Measurements from ENCODE around the gene NCAM1. TPM values are rescaled to one million over a fixed set of nuclear protein-coding genes. Genes with fewer than 3 reads are reported as not detected.

NCAM1 gene
- total RNA-seq, 1 experiment from 2014 or later, result 5.9 TPM

DNA sequence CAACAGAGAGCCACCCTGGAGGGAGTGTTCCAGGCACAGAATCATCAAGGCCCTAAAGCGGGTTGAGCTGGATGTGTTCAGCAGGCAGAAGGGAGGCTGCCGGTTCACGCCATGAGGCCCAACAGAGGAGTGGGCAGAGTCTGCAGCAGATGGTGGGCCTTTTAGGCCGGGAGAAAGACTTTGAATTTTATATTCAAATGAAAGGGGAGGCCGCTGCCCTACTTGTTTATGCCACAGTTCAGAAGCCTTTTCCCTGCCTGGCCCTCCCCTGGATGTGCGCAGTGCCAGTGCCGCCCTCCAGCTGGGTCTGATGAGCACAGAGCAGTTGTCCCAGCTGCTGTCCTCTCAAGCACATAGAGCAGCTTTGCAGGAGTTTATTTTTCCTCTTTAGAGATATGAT lies 306.3 kb downstream of the NCAM1 start:
- no peaks in the 10 kb centered on the region; the same call in 1 of the 2 replicates for H3K27me3 Mint-ChIP-seq (ENCODE audit: low read depth)
- H3K4me1 Mint-ChIP-seq, result peaks cover 2% of the 10 kb centered on the region; the same call in 1 of the 2 replicates
- CTCF ChIA-PET, result no interaction called here
- no peak overlapping the region for H3K4me3 Mint-ChIP-seq
- POLR2A ChIA-PET, result no interaction called here
- no peaks in the 10 kb centered on the region for H3K36me3 Mint-ChIP-seq
- ATAC-seq (no peak), DNase-seq (ENCODE audit: low spot score) (no peak)
- H3K27ac Mint-ChIP-seq, result no peak overlapping the region
- TF ChIP-seq ZNF671 (CRISPR knock-in tag; IDR thresholded peaks at IDR 0.05) (no peak), ZNF138 (CRISPR knock-in tag; conservative IDR thresholded peaks at IDR 0.05) (no peak), OVOL2 (CRISPR knock-in tag; IDR thresholded peaks at IDR 0.05; ENCODE audit: borderline replicate concordance) (no peak), CREM (CRISPR knock-in tag; IDR thresholded peaks at IDR 0.05) (no peak), NFE2L1 (CRISPR knock-in tag; IDR thresholded peaks at IDR 0.05) (no peak), FOXJ3 (CRISPR knock-in tag; IDR thresholded peaks at IDR 0.05; ENCODE audit: borderline replicate concordance) (no peak), SMAD4 (CRISPR knock-in tag; IDR thresholded peaks at IDR 0.05) (no peak), KAT7 (CRISPR knock-in tag; IDR thresholded peaks at IDR 0.05; ENCODE audit: borderline replicate concordance) (no peak), RELA (CRISPR knock-in tag; IDR thresholded peaks at IDR 0.05; ENCODE audit: borderline replicate concordance) (no peak), MXD4 (CRISPR knock-in tag; IDR thresholded peaks at IDR 0.05; ENCODE audit: borderline replicate concordance) (no peak)
- TF ChIP-seq, protein P1, sequence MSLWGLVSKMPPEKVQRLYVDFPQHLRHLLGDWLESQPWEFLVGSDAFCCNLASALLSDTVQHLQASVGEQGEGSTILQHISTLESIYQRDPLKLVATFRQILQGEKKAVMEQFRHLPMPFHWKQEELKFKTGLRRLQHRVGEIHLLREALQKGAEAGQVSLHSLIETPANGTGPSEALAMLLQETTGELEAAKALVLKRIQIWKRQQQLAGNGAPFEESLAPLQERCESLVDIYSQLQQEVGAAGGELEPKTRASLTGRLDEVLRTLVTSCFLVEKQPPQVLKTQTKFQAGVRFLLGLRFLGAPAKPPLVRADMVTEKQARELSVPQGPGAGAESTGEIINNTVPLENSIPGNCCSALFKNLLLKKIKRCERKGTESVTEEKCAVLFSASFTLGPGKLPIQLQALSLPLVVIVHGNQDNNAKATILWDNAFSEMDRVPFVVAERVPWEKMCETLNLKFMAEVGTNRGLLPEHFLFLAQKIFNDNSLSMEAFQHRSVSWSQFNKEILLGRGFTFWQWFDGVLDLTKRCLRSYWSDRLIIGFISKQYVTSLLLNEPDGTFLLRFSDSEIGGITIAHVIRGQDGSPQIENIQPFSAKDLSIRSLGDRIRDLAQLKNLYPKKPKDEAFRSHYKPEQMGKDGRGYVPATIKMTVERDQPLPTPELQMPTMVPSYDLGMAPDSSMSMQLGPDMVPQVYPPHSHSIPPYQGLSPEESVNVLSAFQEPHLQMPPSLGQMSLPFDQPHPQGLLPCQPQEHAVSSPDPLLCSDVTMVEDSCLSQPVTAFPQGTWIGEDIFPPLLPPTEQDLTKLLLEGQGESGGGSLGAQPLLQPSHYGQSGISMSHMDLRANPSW (CRISPR knock-in tag; conservative IDR thresholded peaks at IDR 0.05; ENCODE audit: low read depth), result no peak
- TF ChIP-seq, protein P2, sequence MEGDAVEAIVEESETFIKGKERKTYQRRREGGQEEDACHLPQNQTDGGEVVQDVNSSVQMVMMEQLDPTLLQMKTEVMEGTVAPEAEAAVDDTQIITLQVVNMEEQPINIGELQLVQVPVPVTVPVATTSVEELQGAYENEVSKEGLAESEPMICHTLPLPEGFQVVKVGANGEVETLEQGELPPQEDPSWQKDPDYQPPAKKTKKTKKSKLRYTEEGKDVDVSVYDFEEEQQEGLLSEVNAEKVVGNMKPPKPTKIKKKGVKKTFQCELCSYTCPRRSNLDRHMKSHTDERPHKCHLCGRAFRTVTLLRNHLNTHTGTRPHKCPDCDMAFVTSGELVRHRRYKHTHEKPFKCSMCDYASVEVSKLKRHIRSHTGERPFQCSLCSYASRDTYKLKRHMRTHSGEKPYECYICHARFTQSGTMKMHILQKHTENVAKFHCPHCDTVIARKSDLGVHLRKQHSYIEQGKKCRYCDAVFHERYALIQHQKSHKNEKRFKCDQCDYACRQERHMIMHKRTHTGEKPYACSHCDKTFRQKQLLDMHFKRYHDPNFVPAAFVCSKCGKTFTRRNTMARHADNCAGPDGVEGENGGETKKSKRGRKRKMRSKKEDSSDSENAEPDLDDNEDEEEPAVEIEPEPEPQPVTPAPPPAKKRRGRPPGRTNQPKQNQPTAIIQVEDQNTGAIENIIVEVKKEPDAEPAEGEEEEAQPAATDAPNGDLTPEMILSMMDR (IDR thresholded peaks at IDR 0.05), result no peak
- TF ChIP-seq, protein P3, sequence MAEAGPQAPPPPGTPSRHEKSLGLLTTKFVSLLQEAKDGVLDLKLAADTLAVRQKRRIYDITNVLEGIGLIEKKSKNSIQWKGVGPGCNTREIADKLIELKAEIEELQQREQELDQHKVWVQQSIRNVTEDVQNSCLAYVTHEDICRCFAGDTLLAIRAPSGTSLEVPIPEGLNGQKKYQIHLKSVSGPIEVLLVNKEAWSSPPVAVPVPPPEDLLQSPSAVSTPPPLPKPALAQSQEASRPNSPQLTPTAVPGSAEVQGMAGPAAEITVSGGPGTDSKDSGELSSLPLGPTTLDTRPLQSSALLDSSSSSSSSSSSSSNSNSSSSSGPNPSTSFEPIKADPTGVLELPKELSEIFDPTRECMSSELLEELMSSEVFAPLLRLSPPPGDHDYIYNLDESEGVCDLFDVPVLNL (CRISPR knock-in tag; IDR thresholded peaks at IDR 0.05; ENCODE audit: borderline replicate concordance, low read depth), result no peak
- TF ChIP-seq, protein P4, sequence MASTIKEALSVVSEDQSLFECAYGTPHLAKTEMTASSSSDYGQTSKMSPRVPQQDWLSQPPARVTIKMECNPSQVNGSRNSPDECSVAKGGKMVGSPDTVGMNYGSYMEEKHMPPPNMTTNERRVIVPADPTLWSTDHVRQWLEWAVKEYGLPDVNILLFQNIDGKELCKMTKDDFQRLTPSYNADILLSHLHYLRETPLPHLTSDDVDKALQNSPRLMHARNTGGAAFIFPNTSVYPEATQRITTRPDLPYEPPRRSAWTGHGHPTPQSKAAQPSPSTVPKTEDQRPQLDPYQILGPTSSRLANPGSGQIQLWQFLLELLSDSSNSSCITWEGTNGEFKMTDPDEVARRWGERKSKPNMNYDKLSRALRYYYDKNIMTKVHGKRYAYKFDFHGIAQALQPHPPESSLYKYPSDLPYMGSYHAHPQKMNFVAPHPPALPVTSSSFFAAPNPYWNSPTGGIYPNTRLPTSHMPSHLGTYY (CRISPR knock-in tag; IDR thresholded peaks at IDR 0.05), result no peak
- TF ChIP-seq, protein P5, sequence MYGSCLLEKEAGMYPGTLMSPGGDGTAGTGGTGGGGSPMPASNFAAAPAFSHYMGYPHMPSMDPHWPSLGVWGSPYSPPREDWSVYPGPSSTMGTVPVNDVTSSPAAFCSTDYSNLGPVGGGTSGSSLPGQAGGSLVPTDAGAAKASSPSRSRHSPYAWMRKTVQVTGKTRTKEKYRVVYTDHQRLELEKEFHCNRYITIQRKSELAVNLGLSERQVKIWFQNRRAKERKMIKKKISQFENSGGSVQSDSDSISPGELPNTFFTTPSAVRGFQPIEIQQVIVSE (CRISPR knock-in tag; IDR thresholded peaks at IDR 0.05; ENCODE audit: borderline replicate concordance), result no peak
- TF ChIP-seq, protein P6, sequence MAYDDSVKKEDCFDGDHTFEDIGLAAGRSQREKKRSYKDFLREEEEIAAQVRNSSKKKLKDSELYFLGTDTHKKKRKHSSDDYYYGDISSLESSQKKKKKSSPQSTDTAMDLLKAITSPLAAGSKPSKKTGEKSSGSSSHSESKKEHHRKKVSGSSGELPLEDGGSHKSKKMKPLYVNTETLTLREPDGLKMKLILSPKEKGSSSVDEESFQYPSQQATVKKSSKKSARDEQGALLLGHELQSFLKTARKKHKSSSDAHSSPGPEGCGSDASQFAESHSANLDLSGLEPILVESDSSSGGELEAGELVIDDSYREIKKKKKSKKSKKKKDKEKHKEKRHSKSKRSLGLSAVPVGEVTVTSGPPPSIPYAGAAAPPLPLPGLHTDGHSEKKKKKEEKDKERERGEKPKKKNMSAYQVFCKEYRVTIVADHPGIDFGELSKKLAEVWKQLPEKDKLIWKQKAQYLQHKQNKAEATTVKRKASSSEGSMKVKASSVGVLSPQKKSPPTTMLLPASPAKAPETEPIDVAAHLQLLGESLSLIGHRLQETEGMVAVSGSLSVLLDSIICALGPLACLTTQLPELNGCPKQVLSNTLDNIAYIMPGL (CRISPR knock-in tag; IDR thresholded peaks at IDR 0.05), result no peak
- H3K9me3 Mint-ChIP-seq, result no peaks in the 10 kb centered on the region

DNA sequence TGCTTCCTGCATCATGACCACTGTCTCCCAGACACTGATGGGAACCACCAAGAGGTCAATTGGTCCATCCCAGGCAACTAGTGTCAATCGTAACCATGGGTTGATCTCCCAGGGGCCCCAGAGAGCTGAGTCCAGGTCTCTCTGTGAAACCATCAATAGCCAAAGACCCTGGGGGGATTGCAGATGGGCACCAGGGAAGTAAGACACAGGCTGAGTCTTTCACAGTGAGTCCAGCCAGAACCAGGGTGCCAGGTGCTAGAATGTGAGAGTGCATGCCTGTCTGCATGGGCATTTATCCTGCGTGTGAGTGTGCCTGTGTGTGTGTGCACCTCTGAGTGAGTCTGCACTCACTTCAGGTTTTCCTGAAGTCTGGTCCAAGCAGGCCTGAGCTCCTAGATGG lies 307.9 kb downstream of the NCAM1 start:
- DNase-seq (ENCODE audit: low spot score), result no peak
- ChIA-PET CTCF (no interaction called here), POLR2A (no interaction called here)
- no peak overlapping the region for H3K4me3 Mint-ChIP-seq
- peaks cover 2% of the 10 kb centered on the region; the same call in 1 of the 2 replicates for H3K4me1 Mint-ChIP-seq
- no peaks in the 10 kb centered on the region for H3K9me3 Mint-ChIP-seq
- no peak for ATAC-seq
- H3K27me3 Mint-ChIP-seq (ENCODE audit: low read depth), result no peaks in the 10 kb centered on the region; the same call in 1 of the 2 replicates
- no peaks in the 10 kb centered on the region for H3K36me3 Mint-ChIP-seq
- no peak overlapping the region for H3K27ac Mint-ChIP-seq
- no peak for TF ChIP-seq SP1 (CRISPR knock-in tag; conservative IDR thresholded peaks at IDR 0.05)
- no peak for TF ChIP-seq ZNF423 (CRISPR knock-in tag; IDR thresholded peaks at IDR 0.05)
- no peak for TF ChIP-seq TCF7 (CRISPR knock-in tag; IDR thresholded peaks at IDR 0.05; ENCODE audit: low read depth)
- TF ChIP-seq ELF4 (CRISPR knock-in tag; IDR thresholded peaks at IDR 0.05; ENCODE audit: low read depth), result no peak
- TF ChIP-seq, protein P4 (CRISPR knock-in tag; IDR thresholded peaks at IDR 0.05), result no peak
- TF ChIP-seq, protein P7, sequence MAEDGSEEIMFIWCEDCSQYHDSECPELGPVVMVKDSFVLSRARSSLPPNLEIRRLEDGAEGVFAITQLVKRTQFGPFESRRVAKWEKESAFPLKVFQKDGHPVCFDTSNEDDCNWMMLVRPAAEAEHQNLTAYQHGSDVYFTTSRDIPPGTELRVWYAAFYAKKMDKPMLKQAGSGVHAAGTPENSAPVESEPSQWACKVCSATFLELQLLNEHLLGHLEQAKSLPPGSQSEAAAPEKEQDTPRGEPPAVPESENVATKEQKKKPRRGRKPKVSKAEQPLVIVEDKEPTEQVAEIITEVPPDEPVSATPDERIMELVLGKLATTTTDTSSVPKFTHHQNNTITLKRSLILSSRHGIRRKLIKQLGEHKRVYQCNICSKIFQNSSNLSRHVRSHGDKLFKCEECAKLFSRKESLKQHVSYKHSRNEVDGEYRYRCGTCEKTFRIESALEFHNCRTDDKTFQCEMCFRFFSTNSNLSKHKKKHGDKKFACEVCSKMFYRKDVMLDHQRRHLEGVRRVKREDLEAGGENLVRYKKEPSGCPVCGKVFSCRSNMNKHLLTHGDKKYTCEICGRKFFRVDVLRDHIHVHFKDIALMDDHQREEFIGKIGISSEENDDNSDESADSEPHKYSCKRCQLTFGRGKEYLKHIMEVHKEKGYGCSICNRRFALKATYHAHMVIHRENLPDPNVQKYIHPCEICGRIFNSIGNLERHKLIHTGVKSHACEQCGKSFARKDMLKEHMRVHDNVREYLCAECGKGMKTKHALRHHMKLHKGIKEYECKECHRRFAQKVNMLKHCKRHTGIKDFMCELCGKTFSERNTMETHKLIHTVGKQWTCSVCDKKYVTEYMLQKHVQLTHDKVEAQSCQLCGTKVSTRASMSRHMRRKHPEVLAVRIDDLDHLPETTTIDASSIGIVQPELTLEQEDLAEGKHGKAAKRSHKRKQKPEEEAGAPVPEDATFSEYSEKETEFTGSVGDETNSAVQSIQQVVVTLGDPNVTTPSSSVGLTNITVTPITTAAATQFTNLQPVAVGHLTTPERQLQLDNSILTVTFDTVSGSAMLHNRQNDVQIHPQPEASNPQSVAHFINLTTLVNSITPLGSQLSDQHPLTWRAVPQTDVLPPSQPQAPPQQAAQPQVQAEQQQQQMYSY (CRISPR knock-in tag; IDR thresholded peaks at IDR 0.05), result no peak
